K562 (cell line): ENCODE data around the gene UBL7.

Experiments
- ELF1 ChIP-seq: fragments of 200-800 bp; sonication (Bioruptor generic); IDR thresholded peaks from 2 replicates; pipeline ENCODE4 v1.6.1; 2016; ENCODE audit warnings: missing genetic modification characterization, missing compliant biosample characterization
- PTTG1 ChIP-seq: fragments of 450-650 bp; IDR thresholded peaks from 2 replicates; pipeline ENCODE4 v1.6.1; 2016; ENCODE audit warnings: low read depth, mild to moderate bottlenecking, missing genetic modification characterization, missing compliant biosample characterization
- TF ChIP-seq, protein P1 (sequence below): sonication (generic); formaldehyde crosslinking; IDR thresholded peaks from 2 replicates; pipeline ENCODE4 v1.9.0; 2022; ENCODE audit warnings: mild to moderate bottlenecking, missing genetic modification reagents

DNA sequence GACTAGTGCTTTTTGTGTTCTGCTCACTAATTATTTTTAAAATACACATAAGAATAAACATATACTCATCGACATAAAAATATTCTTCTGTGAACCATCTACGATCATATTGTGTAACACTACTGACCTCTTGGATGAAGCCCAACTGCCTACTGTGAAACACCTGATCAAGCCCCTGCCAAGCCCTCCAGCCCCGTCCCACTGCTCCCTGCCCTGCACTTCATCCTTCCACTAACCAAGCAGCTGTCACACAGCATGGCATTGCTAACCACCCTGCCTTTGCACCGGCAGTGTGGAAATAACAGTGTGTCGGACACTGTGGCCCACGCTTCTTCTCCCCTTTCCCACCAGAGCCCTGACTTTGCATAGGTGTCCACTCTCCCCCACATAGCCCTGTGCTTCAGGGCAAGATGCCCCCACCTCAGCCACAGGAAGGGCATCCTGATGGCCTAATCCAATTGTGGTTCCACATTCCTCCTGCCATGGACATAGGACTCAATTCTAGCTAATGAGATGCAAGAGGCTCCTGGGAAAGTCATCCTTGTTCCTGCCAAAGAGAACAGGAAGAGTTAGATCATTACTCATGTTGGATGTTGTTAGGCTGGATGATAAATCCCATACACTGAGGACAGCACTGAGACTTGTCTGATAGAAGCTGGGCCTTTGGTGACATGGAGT is 45.0 kb upstream of the UBL7 start:
- no peak for TF ChIP-seq PTTG1
- TF ChIP-seq, protein P1, sequence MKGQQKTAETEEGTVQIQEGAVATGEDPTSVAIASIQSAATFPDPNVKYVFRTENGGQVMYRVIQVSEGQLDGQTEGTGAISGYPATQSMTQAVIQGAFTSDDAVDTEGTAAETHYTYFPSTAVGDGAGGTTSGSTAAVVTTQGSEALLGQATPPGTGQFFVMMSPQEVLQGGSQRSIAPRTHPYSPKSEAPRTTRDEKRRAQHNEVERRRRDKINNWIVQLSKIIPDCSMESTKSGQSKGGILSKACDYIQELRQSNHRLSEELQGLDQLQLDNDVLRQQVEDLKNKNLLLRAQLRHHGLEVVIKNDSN (CRISPR knock-in tag), result no peak
- no peak for TF ChIP-seq ELF1 (tag)
